HG03460 (cell line): ENCODE measurements around the gene BTNL9.
"Not testable (repeated sequence)": the region's sequence is repeated elsewhere in the genome, so short reads cannot be mapped to it uniquely, and the experiment has no call there.

Experiments used
- ATAC-seq: cut with Tn5 transposase; IDR thresholded peaks from one replicate; pipeline ENCODE4 v1.9.1; 2021; ENCODE audit not compliant: unreplicated experiment

BTNL9 gene

DNA sequence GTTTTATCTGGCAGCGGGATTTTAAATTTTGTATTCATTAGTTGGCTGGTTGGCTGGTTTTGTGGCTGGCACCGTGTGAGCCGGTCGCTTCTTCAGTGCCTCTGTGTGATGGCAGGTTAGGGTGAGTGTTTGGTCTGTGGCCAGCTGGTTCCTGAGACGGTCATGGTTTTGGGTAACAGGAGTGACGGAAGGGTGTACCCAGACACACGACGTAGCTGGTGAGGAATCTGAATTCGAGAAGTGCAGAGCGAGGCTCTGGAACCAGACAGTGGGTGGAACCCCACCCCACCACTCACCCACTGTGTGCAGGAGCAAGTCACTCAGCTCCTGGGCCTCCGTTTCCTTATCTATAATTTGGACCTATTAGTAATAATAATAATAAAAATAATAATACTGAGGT lies 2.7 kb downstream of the BTNL9 start:
- ATAC-seq = no peak

DNA sequence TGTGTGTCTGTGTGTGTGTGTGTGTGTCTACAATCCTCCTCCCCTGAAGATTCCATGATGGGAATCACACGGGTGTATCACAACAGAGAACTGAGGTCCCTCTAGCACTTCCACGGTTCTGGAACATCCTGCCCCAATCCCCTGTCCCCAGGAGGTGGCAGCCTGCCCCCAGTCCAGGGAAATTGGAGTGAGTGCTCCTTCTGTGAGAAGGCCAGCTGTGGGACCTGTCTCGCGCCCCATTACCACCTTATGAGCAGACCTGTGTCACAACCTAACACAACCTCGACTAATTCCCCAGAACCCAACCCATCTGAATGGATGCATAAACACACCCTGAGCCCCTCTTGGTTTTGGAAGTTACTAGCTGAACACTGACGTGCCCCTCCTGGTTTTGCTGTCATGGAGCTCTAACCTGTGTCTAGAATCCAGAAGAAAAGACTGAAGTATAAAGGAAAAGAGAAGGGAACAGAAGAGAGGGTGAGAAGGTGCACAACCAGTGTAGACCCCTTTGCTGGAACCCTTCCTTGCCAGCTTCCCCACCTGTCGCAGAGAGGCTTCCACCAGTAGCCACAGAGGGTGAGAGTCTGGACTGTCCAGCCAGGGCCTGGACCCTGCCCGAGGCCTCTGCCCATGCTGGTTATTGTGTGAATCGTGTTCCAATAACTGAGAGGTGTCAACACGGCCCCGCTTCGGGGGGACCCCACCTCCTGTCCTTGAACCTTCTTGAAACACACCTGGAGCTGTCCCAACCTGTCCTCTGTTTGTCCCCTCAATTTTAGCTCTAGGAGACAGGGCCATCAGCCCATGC lies 3.4 kb downstream of the BTNL9 start:
- ATAC-seq = no peak

GRCh38 chr5:181044093-181044599 lies 4.1 kb downstream of the BTNL9 start:
- no peak for ATAC-seq

GRCh38 chr5:181044662-181045305 lies 4.7 kb downstream of the BTNL9 start:
- ATAC-seq = no peak

- no peak for ATAC-seq
Observed at GRCh38 chr5:181045316-181045715, 5.2 kb downstream of the BTNL9 start.

- not testable (repeated sequence) for ATAC-seq
Observed at GRCh38 chr5:181045857-181046256, 5.8 kb downstream of the BTNL9 start.

DNA sequence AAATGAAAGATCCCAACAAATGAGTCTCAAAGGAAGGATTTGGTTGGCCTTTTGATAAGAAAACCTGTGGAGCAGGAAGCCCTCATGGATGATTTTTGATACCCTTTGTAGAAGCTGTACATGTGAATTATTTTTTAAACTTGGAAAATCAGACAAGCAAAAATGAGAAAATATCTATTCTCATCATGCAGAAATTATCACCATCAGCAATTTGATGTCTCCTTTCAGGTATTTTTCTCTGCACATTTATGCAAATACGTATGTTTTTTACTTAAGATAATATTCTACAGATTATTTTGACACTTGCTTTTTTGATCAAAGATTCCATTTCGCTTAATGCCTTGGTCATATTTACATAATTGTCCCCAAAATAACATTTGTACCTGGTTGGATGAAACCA lies 7.2 kb downstream of the BTNL9 start:
- no peak for ATAC-seq

DNA sequence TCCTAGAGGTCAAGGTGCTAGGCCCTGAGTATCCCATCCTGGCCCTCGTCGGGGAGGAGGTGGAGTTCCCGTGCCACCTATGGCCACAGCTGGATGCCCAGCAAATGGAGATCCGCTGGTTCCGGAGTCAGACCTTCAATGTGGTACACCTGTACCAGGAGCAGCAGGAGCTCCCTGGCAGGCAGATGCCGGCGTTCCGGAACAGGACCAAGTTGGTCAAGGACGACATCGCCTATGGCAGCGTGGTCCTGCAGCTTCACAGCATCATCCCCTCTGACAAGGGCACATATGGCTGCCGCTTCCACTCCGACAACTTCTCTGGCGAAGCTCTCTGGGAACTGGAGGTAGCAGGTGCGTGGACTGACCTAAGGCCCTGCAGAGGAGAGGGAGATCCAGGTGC lies 7.9 kb downstream of the BTNL9 start:
- no peak for ATAC-seq

DNA sequence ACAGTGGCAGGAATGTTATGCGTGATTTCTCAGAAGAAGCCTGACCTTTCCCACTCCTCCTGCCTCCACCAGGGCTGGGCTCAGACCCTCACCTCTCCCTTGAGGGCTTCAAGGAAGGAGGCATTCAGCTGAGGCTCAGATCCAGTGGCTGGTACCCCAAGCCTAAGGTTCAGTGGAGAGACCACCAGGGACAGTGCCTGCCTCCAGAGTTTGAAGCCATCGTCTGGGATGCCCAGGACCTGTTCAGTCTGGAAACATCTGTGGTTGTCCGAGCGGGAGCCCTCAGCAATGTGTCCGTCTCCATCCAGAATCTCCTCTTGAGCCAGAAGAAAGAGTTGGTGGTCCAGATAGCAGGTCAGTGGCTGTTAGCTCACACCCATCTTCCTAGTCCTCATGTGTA lies 9.9 kb downstream of the BTNL9 start:
- ATAC-seq = no peak

DNA sequence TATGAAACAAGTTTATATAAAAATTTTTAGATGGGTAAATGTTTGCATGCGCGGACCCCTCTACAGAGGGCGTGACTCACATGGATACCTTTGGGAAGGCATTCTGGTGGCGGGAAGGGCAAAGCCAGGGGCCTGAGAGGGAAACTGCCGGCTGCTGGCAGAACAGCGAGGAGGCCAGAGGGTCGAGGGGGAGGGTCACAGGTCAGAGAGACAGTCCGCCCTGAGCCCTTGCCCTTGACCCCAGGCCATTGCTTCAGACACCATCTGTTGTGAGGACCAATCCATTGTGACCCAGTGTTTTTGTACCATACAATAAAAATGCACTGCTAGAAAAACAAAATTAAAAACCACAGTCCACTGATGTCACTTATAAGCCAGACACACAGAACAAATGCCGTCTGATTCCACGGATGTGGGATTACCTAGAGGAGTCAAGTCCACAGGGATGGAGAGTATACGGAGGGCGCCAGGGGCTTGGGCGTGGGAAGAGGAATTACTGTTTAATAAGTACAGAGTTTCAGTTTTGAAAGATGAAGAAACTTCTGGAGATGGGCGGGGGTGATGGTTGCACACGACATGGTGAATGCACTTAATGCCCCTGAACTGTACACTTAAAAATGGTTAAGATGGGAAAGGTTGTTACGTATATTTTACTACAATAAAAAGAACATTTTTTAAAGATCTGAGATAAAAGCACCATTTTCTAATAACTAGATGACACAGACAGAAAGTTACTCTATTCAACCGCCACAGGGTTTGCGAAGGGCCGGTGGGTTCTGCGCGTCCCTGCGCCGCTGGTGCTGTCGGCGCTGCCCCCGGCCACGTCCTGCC lies 12.0 kb downstream of the BTNL9 start:
- ATAC-seq = no peak

- ATAC-seq = no peak
Observed at GRCh38 chr5:181052672-181053487, 12.8 kb downstream of the BTNL9 start.

- ATAC-seq = no peak
Observed at GRCh38 chr5:181053488-181054121, 13.5 kb downstream of the BTNL9 start.

DNA sequence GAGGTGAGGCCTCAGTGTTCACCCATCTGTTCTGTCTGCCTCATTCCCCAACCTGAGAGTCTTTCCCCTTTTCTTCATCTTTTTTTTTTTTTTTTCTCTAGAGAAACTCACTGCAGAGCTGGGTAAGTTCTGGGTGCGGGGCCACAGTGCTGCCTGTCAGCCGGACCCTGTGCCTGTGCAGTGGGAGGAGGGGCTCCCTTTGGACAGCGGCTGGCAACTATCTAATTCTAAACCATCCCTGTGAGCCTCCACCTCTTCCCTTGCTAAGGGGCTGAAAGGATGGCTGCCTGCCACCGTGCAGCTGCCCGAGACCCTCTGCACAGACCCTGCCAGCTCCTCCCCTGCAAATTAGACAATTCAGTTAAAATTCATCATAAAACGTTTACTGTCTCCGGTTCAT lies 14.1 kb downstream of the BTNL9 start:
- ATAC-seq = no peak

- no peak for ATAC-seq
Observed at GRCh38 chr5:181054871-181055459, 14.9 kb downstream of the BTNL9 start.

DNA sequence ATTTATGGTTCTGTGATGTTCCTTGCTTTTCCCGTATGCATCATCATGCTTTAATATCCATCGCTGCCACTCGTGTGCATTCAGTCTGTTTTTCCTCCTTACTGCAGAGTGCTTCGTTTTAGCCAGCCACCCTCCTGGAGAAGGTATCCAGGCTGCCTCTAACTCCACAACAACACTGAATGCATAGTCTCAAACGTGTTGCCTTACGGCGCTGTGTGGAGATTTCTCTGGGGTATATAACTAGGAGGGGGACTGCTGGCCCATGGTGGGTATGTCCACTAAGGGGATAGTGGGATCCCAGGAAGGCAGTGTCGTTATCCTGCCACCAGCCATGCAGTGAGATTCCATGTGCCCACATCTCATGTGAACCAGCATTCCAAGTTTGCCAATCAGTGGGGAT lies 16.4 kb downstream of the BTNL9 start:
- ATAC-seq = no peak

DNA sequence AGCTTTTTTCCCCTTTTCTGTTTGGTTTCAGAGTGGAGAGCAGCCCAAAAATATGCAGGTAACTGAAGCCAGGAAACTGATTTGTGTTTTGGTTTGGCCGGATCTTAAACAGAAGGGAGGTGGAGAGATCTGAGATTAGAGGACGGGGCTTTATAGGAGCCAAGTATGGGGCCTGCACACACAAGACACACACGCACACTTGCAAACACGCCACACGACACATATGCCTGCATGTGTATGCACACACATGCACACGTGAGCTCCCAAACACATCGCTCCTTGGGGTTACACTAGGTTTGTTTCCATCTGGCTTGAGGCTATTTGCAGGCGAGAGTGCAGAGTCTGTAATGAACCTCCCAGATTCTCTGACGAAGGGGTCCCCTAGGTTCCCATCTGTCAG lies 18.3 kb downstream of the BTNL9 start:
- no peak for ATAC-seq

DNA sequence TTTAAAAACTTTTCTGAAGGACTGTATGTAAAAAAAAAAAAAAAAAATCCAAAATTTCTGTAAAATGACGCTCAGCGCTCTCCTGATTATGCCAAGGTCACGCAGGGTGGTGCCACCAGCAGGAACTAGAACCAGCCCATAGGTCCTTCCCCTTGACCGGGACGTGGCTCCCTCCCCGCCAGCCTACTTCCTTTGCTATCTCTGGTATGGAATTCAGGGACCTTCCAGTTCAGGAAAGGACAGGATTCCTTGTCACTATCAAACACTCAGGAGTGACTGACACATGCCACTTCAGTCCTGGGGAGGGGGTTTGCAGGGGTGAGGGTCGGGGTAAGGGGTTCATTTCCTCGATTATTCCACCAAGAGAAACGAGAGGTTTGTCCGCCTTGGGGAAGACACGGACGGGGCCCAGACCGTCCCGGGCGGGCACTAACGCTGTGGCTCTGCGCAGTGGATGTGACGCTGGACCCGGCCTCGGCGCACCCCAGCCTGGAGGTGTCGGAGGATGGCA lies 18.8 kb downstream of the BTNL9 start:
- no peak for ATAC-seq

DNA sequence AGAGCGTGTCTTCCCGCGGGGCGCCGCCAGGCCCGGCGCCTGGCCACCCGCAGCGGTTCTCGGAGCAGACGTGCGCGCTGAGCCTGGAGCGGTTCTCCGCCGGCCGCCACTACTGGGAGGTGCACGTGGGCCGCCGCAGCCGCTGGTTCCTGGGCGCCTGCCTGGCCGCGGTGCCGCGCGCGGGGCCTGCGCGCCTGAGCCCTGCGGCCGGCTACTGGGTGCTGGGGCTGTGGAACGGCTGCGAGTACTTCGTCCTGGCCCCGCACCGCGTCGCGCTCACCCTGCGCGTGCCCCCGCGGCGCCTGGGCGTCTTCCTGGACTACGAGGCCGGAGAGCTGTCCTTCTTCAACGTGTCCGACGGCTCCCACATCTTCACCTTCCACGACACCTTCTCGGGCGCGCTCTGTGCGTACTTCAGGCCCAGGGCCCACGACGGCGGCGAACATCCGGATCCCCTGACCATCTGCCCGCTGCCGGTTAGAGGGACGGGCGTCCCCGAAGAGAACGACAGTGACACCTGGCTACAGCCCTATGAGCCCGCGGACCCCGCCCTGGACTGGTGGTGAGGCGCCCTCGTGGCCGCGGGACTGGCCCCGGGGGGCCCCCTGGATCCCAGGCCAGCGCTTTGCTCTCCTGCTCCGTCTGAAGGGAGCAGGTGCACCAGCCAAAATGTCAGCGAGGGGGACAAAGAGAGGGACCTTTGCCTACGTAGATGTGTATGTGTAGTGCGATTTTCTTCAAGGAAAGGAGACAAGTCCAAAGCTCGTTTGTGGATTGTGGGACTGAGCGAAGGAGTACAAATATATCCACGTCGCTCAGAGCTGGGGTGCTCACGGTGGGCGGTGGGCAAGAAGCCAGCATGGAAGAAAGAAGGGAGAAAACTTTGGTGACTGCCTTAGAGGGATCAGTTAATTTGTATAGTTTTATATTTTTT lies 19.5 kb downstream of the BTNL9 start:
- ATAC-seq = no peak

DNA sequence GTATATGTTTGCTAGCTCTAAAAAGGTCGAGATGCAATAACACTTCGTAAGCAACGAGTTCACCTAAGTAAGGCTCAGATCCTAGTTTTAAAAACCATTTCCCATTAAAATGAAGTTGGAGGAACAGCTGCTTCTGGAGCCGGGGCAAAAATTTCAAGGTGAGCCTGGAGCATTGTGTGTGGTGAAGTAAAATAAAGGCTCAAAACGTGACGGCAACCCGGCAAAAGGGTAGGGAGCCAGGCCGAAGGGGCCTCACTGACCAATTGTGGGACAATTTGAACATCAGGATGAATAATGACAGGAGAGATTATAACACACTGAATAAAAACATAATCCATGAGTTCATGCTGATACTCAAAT lies 20.1 kb downstream of the BTNL9 start:
- ATAC-seq = no peak
